GM21717 (cell line): ENCODE measurements around the gene LRRC8B.
"Not testable (repeated sequence)": the region's sequence is repeated elsewhere in the genome, so short reads cannot be mapped to it uniquely, and the experiment has no call there.

ENCODE experiments used
- ATAC-seq: cut with Tn5 transposase; IDR thresholded peaks from one replicate; pipeline ENCODE4 v1.9.1; 2021; ENCODE audit warnings: mild to moderate bottlenecking, moderate library complexity; ENCODE audit not compliant: unreplicated experiment

Gene LRRC8B

GRCh38 chr1:89606227-89606980, 81.8 kb downstream of the LRRC8B start:
- no peak for ATAC-seq

GRCh38 chr1:89607156-89607555, 82.5 kb downstream of the LRRC8B start:
- ATAC-seq = no peak

- no peak for ATAC-seq
These were observed 83.1 kb downstream of the LRRC8B start for GRCh38 chr1:89607586-89608318.

- no peak for ATAC-seq
These were observed 83.8 kb downstream of the LRRC8B start for GRCh38 chr1:89608319-89608983.

GRCh38 chr1:89608984-89609725, 84.5 kb downstream of the LRRC8B start:
- no peak for ATAC-seq

DNA sequence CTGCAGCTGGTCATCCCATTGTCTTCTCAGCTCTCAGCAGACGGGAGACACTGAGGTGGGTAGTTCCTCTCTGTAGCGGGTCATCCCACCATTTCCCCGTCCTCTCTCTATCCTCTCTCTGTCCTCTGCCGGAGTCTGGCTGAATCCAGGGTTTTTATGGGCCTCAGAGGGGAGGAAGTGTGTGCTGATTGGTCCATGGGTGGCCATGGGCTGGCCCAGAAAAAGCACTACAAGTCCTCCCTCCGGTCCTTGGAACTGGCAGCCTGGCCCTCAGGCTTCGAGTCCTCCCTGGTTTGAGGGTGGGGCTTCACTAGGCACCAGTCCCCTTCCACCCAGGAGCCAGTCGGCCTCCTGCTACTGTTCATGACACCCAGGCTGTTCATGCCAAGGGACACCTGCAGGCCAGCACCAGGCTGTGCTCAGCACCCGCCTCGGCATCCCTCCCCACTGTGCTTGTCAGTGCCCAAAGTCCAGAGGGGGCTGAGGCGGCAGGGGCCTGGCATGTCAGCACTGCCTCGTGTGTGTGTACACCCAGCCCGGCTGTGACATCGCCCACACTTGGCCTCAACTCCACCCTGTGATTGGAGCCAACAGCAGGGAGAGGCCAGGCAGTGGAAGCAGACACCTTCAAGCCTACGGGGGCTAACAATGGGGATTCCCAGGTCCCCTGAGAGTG, 85.3 kb downstream of the LRRC8B start:
- ATAC-seq = no peak

DNA sequence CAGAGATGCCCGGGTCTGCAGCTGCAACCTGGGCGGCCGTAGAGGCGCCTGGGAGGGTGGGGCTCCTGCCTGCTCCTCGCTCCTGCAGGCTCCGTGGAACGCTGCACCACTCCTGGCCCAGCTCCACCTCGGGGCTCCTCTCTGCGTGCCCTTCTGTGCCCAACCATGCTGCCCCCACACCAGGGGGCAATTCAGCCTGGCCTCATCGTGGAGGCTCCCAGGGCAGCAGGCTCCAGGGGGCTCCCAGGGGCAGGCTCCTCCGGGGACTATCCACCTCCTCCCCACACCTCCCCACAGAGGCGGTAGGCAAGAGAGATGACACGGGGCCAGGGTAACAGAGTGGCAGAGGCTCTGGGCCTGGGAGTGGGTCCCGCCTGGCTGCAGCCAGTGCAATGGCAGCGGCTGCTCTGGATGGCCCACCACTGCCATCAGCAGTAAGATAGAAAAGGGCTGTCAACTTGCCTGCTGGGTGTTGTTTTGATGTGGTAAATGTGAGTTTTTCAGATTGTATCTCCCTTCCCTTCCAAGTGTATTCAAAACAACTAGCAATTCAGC, 85.9 kb downstream of the LRRC8B start:
- ATAC-seq = no peak

- ATAC-seq = peak; percentile 97
These were observed 87.1 kb downstream of the LRRC8B start for GRCh38 chr1:89611721-89612120.

- no peak for ATAC-seq
These were observed 89.3 kb downstream of the LRRC8B start for GRCh38 chr1:89613928-89614327.

DNA sequence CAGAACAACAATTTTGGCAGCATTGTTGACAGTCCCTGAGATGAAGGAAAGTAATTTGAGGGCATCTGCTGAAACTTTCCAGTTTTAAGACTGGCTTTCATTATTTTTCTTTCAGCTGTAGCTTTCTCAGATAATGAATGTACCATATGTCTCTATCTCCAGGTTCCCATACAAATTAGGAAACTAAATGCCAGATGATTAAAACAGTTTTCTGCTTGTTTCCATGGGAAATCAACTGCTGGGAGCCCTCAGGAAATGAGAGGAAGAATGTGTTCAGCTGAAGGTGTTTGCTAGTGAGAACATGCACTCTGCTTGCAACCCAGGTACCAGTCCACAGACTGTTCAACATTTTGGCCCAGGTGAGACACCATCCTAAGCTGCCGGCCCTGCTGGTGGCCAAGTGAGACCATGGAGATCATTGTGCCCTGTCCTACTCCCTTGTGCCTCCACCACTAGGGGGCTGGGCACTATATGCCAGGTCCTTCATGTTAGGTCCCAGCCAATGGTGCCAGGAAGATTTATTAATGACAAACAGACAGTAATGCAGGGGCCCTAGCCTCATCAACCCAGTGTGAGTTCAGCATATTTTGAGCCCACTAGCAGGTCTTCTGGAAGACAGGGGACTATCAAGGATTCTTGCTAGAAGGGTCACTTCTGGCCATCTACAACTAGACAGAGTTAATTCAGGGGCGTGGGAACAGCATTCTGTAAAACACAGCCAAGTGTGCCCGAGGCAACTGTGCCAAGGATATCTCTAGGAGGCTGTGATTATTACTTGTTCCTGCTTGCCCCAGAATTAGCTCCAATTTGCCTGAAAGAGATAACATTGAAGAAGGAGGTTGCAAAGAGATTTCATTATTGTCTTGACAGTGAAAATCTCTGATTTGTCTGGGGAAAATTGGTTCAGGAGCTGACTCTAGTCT, 91.3 kb downstream of the LRRC8B start:
- no peak for ATAC-seq

DNA sequence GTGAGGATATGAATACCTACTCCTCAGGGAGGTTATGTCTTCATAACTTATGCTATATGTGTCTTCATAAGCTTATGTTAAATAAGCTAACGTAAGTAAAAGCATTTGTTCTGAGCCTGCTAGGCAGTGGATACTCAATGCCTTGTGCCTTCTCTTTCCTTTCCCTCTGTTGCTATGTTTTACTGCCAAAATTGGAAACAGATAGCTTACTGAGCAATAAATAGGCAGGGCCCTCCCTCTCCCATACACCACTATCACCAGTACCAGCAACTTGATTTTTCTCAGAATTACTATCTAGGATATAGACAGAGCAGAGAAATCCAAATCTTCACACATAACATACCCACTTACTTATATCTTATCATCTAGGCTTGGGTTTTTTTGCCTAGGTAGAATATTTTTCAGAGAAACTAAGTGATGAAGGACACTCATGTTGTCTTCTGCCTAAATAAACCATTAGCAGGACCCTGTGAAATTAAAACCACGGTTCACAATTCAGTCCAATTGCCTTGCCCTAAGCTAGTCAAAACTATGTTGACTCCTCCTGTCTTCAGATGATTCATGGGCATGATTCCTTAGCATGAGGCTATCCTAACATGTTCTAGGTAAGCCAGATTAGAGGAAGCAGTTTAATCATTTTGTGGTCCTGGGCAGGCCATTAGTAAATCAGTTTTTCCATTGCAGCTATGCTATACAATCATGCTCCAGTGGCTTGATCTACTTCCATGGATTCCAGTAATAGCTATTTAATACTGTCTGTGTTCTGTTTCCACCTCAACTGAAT, 92.4 kb downstream of the LRRC8B start:
- ATAC-seq = no peak

- no peak for ATAC-seq
These were observed 96.0 kb downstream of the LRRC8B start for GRCh38 chr1:89620664-89621063.

DNA sequence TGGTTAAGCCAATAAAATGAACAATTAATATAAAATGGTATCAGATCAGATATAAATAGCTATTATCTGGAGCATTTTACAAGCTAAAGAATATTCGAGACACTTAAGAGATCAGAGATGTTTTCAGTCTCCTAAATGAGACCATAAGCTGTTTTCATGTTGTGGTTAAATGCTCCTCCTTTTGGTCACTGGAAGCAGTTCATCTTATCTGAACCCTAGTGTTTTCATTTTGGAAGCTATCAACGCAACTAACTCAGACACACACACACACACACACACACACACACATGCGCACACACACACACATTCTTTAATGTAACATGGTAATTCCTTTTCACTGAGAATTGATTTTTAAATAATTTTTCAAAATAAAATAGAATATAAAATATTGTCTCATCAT, 98.3 kb downstream of the LRRC8B start:
- no peak for ATAC-seq

DNA sequence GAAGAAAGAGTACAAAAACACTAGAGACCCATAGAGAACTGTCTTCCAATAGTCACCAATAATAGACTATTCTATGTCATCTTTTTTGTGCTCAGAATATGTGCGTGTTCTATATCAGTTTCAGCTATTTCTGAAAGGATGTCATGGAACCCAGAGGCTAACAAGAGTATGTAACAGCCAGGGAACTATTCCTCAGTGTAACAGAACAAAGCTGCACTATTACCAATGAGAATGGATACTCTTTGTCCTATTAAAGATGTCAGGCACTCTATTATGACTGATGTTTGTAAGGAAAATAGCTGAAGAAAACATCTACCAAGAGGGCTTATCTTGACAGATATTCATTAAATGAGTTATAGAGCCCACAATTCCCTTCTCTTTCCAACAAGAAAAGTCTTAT, 99.7 kb downstream of the LRRC8B start:
- no peak for ATAC-seq

DNA sequence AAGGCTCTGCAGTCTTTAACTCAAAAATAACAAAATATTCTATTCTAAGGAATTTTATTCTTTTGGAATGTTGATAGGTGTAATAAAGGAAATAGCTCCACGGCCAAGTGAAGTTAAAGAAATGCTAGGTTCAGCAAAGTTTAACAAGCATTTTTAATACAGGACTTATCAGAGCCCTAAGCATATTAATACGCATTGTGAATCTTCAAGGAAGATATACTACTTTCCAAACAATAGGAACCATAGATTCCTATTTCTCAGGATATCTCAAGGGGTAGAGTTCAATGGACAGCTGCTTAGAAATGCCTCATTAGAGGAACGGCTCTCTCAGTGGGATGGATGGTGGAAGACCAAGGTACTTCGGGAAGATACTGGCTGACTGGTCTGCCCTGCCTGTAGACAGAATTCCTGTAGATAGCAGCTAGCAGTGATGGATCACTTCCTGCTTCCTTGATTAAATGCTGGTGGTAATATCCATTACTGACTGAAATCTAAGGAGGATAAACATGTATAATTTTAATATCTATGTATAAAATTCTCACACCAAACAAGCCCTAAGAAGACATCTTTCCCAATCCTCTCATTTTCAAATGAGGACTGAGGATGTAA, 100.2 kb downstream of the LRRC8B start:
- no peak for ATAC-seq

- ATAC-seq = no peak
These were observed 103.0 kb downstream of the LRRC8B start for GRCh38 chr1:89627596-89627962.

- ATAC-seq = no peak
These were observed 104.5 kb downstream of the LRRC8B start for GRCh38 chr1:89629146-89629545.

DNA sequence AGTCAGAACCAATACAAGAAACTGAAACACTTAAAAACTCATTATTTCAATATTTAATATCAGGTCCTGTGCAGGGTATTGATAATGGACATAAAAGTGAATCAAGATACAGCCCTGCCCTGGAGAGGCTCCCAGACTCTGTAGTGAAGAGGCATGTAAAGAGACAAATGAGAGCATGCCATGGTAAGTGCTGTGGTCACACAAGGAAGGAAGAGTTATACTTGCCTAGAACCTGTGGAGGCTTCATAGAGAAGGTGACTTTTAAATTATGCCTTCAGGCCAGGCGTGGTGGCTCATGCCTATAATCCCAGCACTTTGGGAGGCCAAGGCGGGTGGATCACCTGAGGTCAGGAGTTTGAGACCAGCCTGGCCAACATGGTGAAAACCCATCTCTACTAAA, 105.0 kb downstream of the LRRC8B start:
- ATAC-seq = not testable (repeated sequence)
